Colon (tissue), 2 donors: ENCODE measurements around the gene SIVA1.

ENCODE experiments used
- FAIRE-seq: peaks from 2 replicates; lab custom pipeline; 2012; peaks lifted over from hg19 to GRCh38; lab: Jason Lieb, UNC
- donor health status: control.
- donor health status: control.

The SIVA1 gene

GRCh38 chr14:104751539-104752422, 1.2 kb upstream of the SIVA1 start:
- no peak for FAIRE-seq

DNA sequence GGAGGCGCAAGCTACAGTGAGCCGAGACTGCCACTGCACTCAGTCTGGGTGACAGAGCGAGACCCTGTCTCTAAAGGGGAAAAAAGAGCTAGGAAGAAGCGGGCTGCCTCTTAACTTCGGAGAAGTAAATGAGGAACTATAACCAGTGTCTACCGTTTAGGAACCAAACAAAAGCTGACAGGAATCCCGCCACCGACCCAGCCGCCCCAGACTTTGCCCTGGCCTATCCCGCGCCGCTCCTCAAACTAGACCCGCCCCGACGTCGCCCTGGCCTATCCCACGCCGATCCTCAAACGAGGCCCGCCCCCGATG, 568 bp upstream of the SIVA1 start:
- no peak for FAIRE-seq

GRCh38 chr14:104753528-104754212, 723 bp downstream of the SIVA1 start:
- FAIRE-seq, result no peak

DNA sequence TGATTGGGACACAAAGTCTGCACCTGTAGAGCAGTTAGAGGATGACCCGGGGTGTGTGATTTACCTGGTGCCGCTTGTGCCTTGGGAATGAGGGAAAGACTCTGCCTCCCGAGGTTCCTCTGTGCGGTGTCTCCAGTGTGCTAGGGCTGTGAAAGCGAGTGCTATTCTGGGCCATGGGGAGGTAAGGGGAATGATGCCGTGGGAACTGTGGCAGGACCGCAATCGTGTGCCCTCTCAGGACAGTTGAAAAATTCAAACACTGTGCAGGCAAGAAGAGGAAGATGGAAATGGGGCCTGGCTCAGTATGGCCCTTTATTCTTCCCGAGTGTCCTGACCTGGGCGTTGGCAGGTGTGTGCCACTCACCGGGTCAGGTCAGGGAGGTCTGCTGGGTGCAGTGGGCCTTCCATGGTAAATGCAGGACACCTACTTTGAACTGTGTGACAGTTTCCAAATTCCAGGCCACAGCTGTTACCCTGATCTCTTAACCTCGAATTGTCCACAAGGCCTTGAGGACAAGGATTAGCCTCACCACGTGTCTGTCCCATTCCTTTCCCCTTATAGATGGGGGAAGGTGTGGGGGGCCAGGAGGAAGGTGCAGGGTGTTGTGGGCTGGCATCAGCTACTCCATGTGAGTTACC, 1.4 kb downstream of the SIVA1 start:
- FAIRE-seq, result no peak

GRCh38 chr14:104755621-104756020, 2.7 kb downstream of the SIVA1 start:
- no peak for FAIRE-seq

- no peak for FAIRE-seq
These were observed 3.7 kb downstream of the SIVA1 start for GRCh38 chr14:104756477-104757237.

GRCh38 chr14:104757238-104757585, 4.3 kb downstream of the SIVA1 start:
- no peak for FAIRE-seq

GRCh38 chr14:104757681-104758392, 4.9 kb downstream of the SIVA1 start:
- FAIRE-seq, result no peak

- FAIRE-seq, result no peak
These were observed 6.3 kb downstream of the SIVA1 start for GRCh38 chr14:104758981-104759969.

DNA sequence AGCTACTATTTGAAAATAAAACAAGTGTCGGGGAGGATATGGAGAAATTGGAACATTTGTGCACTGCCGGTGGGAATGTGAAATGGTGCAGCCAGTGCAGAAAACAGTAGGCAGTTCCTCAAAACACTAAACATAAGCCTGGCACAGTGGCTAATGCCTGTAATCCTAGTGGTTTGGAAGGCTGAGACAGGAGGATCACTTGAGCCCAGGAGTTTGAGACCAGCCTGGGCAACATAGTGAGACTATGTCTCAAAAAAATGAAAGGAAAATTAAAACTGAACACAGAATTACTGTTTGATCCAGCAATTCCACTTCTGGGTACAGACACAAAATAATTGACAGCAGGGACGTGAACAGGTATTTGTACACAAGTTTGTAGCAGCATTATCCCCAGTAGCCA, 12.6 kb downstream of the SIVA1 start:
- no peak for FAIRE-seq

DNA sequence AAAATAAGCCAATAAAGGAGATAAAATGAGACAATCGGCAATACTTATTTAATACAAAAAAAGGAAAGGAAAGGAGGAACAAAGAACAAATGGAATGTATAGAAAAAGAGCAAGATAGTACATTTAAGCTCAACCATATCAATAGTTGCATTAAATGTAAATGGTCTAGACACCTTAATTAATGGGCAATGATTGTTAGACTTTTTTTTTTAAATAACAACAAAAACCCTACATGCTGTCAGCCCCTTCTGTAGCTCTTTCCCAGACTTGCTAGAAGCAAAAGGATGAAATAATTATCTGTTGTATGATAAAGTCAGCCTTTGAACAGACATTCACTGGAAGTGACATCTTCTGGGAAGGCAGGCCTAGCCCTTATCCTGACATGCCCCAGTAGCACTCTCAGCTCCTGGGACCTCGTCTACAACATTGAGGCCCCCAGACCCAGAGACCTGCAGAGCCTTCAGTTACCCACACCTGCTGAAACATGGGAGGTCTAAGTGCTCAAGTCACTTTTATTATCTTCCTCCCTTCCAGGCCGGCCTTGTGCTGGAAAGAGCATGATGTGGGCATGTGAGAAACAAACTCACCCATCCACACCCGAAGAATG, 13.4 kb downstream of the SIVA1 start:
- FAIRE-seq, result no peak

DNA sequence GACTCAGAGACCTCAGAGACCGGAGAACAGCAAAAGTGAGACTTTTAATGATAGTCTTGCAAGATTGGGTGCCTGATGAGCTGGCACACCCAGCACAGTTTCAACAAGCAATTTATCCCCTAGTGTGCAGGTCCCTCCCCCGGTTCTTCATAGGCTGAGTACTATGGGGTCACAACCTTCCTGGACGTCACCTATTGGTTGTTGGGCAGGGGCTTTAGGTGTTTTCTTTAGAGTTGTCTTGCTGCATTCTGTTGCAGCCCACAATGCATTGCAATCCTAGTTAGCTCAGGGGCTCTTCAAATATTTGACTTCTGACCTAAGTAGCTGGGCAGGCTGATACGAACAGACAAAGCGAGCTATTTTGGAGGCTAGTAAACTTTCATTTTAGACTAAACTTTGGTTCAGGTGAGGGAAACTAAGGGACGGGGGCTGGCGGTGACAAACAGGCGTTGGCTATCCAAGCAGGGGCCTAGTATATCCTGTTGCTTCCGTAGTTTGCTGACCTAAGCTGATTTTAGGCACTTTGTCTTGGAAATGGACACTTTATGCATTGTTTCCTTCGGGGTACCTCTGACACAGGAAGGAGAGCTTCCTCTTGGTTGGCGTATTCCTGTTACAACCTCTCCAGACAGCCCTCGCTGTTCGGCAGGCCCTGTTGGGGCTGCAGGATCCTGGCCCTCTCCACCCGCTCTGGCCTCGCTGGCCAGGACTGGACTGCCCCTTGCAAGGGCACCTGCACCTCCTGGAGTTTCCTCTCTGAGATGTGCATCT, 14.1 kb downstream of the SIVA1 start:
- FAIRE-seq, result no peak

- no peak for FAIRE-seq
These were observed 14.6 kb downstream of the SIVA1 start for GRCh38 chr14:104767634-104767918.

DNA sequence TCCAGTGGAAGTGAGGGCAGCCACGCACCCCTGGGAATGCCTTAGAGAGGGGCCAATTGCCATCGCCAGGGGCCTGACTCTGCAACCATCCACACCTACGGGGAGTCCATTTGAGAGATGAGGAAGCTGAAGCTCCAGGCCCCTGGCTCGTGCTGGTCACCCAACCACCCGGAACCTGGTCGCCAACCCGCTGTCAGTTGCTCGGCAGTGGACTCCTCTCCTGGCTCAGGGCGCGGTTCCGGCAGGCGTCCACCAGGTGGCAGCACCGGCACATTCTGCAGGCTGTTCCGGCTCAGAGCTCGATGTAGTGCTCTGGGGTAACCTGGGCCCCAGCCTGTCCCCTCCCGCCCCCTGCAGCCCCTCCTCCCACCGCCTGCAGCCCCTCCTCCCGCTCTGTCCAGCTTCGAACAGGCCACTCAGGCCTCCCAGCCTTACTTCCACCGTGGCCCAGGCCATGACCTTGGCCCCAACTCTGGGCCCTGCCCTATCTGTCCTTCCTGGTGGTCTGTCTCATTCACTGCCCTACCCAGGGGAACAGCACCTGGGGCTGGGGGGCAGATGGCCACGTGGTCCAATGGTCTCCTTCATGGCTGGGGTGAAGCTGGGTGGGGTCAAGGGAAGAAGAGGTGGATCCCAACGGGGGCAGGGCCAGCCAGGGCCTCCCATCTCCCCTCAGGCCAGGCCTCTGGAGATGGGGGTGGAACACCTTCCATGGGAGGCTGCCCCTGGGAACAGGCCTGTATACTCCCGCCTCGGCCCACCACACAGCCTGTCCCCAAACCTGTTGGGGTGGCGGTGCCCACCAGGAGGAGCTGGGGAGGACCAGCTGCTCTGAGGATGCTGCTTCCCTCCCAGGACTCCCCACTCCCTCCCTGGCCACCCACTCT, 15.7 kb downstream of the SIVA1 start:
- no peak for FAIRE-seq

GRCh38 chr14:104769324-104770071, 16.6 kb downstream of the SIVA1 start:
- FAIRE-seq, result no peak

- no peak for FAIRE-seq
These were observed 17.2 kb downstream of the SIVA1 start for GRCh38 chr14:104770072-104770579.

- FAIRE-seq, result no peak
These were observed 17.9 kb downstream of the SIVA1 start for GRCh38 chr14:104770851-104771272.

DNA sequence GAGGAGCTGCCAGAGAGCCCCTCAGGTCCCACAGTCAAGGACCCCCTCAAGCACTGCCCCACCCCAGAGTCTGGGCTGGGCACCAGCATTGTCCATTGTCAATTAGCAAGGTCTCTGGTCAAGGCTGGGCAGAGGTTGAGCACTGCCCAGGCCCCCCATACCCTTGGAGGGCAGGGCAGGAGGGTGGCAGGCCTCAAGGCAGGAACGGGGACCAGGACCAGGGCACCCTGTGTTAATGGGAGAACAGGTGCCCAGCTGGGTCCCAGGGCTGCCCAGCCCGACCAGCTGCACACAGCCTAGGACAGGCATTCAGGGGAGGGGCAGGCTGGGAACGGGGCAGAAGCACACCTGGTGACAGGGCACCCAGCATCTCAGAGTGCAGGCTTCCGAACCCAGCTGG, 18.4 kb downstream of the SIVA1 start:
- FAIRE-seq, result no peak
